Neural cell (in vitro differentiated cells): ENCODE data around the gene KCTD11. TPM values are rescaled to one million over a fixed set of nuclear protein-coding genes. Genes with fewer than 3 reads are reported as not detected.

ENCODE experiments used
- H2AFZ ChIP-seq: fragments of 200-600, 300-800 bp; sonication (generic), shearing (Covaris generic); 2 replicates; pipeline ENCODE4 v1.6.0; 2014; ENCODE audit warnings: low read depth, mild to moderate bottlenecking, antibody characterized with exemption, low read length, moderate library complexity
- H3F3A ChIP-seq: fragments of 200-600 bp; shearing (Covaris generic); 2 replicates; pipeline ENCODE4 v1.6.1; 2016; ENCODE audit warnings: mild to moderate bottlenecking, moderate library complexity, mixed read lengths, antibody characterized with exemption, low read length; ENCODE audit not compliant: insufficient read depth, poor library complexity, severe bottlenecking
- H3K27ac ChIP-seq: fragments of 200-600, 300-800 bp; sonication (generic), shearing (Covaris generic); 2 replicates; pipeline ENCODE4 v1.5.1; 2014; ENCODE audit warnings: mild to moderate bottlenecking, low read length, moderate library complexity
- H3K27me3 ChIP-seq: fragments of 300-800, 200-600 bp; sonication (generic), shearing (Covaris generic); 2 replicates; pipeline ENCODE4 v1.6.0; 2014; ENCODE audit warnings: mild to moderate bottlenecking, low read depth, low read length, moderate library complexity; ENCODE audit not compliant: insufficient read depth
- H3K36me3 ChIP-seq: fragments of 300-800, 200-600 bp; sonication (generic), shearing (Covaris generic); 2 replicates; pipeline ENCODE4 v1.5.1; 2014; ENCODE audit warnings: mild to moderate bottlenecking, antibody characterized with exemption, low read length, moderate library complexity; ENCODE audit not compliant: insufficient read depth
- H3K4me2 ChIP-seq: fragments of 300-800, 200-600 bp; sonication (generic), shearing (Covaris generic); 2 replicates; pipeline ENCODE4 v1.6.0; 2014; ENCODE audit warnings: mild to moderate bottlenecking, low read length
- H3K4me3 ChIP-seq: fragments of 300-800, 200-600 bp; sonication (generic), shearing (Covaris generic); 2 replicates; pipeline ENCODE4 v1.5.1; 2014; ENCODE audit warnings: mild to moderate bottlenecking, low read length, moderate library complexity
- H3K79me2 ChIP-seq: fragments of 200-600 bp; shearing (Covaris generic); replicated peaks from 2 replicates; pipeline ENCODE4 v1.6.0; 2014; ENCODE audit warnings: mild to moderate bottlenecking, low read length, moderate library complexity; ENCODE audit not compliant: insufficient read depth
- H3K9ac ChIP-seq: fragments of 300-800, 200-600 bp; sonication (generic), shearing (Covaris generic); 2 replicates; pipeline ENCODE4 v1.6.1; 2016; ENCODE audit warnings: mild to moderate bottlenecking, low read length, mixed read lengths
- H3K9me2 ChIP-seq: fragments of 200-600 bp; shearing (Covaris generic); 2 replicates; pipeline ENCODE4 v1.6.1; 2016; ENCODE audit warnings: mild to moderate bottlenecking, low read length, mixed read lengths; ENCODE audit not compliant: insufficient read depth
- H3K9me3 ChIP-seq: fragments of 200-600, 300-800 bp; sonication (generic), shearing (Covaris generic); 2 replicates; pipeline ENCODE4 v1.6.1; 2016; ENCODE audit warnings: mild to moderate bottlenecking, mixed run types, low read length, moderate library complexity, mixed read lengths
- H4K20me1 ChIP-seq: fragments of 200-600 bp; shearing (Covaris generic); 2 replicates; pipeline ENCODE4 v1.6.1; 2016; ENCODE audit warnings: mild to moderate bottlenecking, mixed run types; ENCODE audit not compliant: insufficient read depth
- EP300 ChIP-seq: fragments of 450-650 bp; conservative IDR thresholded peaks from 2 replicates; pipeline ENCODE4 v1.6.1; 2014; ENCODE audit warnings: antibody characterized with exemption, mild to moderate bottlenecking, moderate library complexity; ENCODE audit not compliant: poor library complexity, severe bottlenecking
- EZH2 ChIP-seq: fragments of 200-600, 300-800 bp; shearing (Covaris generic), sonication (generic); IDR thresholded peaks from 2 replicates; pipeline ENCODE4 v1.6.1; 2014; ENCODE audit warnings: antibody characterized with exemption, low read length, borderline replicate concordance, mild to moderate bottlenecking; ENCODE audit not compliant: insufficient read depth, poor library complexity, severe bottlenecking
- MXI1 ChIP-seq: fragments of 450-650 bp; conservative IDR thresholded peaks from 2 replicates; pipeline ENCODE4 v1.6.1; 2014; ENCODE audit warnings: antibody characterized with exemption, mild to moderate bottlenecking; ENCODE audit not compliant: poor library complexity, severe bottlenecking
- POLR2AphosphoS5 ChIP-seq: IDR thresholded peaks from 2 replicates; pipeline ENCODE4 v1.6.1; 2012
- RAD21 ChIP-seq: fragments of 450-650 bp; conservative IDR thresholded peaks from 2 replicates; pipeline ENCODE4 v1.6.1; 2014; ENCODE audit warnings: antibody characterized with exemption, mild to moderate bottlenecking, moderate library complexity
- SMC3 ChIP-seq: fragments of 450-650 bp; conservative IDR thresholded peaks from 2 replicates; pipeline ENCODE4 v1.6.1; 2014; ENCODE audit warnings: antibody characterized with exemption, mild to moderate bottlenecking, moderate library complexity; ENCODE audit not compliant: poor library complexity
- TAF1 ChIP-seq: IDR thresholded peaks from 2 replicates; pipeline ENCODE4 v1.6.1; 2012; ENCODE audit warnings: low read depth
- polyA plus RNA-seq: library from polyadenylated mRNA; depleted of rRNA; stranded (reverse); fragments of >200 nt; gene quantifications from 2 replicates; pipeline ENCODE4 v1.2.3, GENCODE V29; 2014
- TF ChIP-seq, protein P1 (sequence below): IDR thresholded peaks from 2 replicates; pipeline ENCODE4 v1.6.1; 2012; ENCODE audit warnings: borderline replicate concordance
- TF ChIP-seq, protein P2 (sequence below): fragments of 450-650 bp; IDR thresholded peaks from 2 replicates; pipeline ENCODE4 v1.5.1; 2014; ENCODE audit warnings: antibody characterized with exemption, mild to moderate bottlenecking, moderate library complexity; ENCODE audit not compliant: poor library complexity, severe bottlenecking

KCTD11 gene
- polyA plus RNA-seq, 1 donor from 2014 or later = 2.8 TPM

DNA sequence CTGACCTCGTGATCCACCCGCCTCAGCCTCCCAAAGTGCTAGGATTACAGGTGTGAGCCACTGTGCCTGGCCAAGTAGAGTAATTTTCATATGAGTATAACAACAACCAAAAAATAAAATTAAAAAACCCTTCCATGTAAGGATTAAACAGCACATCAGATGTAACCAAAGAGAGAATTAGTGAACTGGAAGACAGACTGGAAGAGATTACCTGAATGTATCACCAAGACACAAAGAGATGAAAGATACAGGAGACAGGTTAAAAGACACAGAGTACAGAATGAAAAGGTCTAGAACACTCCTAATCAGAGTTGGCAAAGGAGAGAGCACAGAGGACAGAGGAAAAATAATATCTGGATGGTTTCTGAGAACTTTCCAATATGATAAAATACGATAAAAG is 27.2 kb downstream of the KCTD11 start:
- Histone ChIP-seq H3K4me2 (no peak overlapping the region), H3K4me3 (no peak overlapping the region), H3K79me2 (no peaks in the 10 kb centered on the region), H3F3A (no peaks in the 10 kb centered on the region), H3K9me3 (peaks cover 9% of the 10 kb centered on the region), H4K20me1 (no peaks in the 10 kb centered on the region), H3K27me3 (peaks cover 33% of the 10 kb centered on the region), H3K27ac (no peak overlapping the region), H3K9me2 (no peaks in the 10 kb centered on the region), H2AFZ (no peak overlapping the region), H3K9ac (no peak overlapping the region), H3K36me3 (no peaks in the 10 kb centered on the region)
- TF ChIP-seq, protein P1, sequence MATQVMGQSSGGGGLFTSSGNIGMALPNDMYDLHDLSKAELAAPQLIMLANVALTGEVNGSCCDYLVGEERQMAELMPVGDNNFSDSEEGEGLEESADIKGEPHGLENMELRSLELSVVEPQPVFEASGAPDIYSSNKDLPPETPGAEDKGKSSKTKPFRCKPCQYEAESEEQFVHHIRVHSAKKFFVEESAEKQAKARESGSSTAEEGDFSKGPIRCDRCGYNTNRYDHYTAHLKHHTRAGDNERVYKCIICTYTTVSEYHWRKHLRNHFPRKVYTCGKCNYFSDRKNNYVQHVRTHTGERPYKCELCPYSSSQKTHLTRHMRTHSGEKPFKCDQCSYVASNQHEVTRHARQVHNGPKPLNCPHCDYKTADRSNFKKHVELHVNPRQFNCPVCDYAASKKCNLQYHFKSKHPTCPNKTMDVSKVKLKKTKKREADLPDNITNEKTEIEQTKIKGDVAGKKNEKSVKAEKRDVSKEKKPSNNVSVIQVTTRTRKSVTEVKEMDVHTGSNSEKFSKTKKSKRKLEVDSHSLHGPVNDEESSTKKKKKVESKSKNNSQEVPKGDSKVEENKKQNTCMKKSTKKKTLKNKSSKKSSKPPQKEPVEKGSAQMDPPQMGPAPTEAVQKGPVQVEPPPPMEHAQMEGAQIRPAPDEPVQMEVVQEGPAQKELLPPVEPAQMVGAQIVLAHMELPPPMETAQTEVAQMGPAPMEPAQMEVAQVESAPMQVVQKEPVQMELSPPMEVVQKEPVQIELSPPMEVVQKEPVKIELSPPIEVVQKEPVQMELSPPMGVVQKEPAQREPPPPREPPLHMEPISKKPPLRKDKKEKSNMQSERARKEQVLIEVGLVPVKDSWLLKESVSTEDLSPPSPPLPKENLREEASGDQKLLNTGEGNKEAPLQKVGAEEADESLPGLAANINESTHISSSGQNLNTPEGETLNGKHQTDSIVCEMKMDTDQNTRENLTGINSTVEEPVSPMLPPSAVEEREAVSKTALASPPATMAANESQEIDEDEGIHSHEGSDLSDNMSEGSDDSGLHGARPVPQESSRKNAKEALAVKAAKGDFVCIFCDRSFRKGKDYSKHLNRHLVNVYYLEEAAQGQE = no peak
- TF ChIP-seq SMC3 (no peak), EP300 (no peak), EZH2 (no peak), POLR2AphosphoS5 (no peak), TAF1 (no peak), MXI1 (no peak), RAD21 (no peak)
- TF ChIP-seq, protein P2, sequence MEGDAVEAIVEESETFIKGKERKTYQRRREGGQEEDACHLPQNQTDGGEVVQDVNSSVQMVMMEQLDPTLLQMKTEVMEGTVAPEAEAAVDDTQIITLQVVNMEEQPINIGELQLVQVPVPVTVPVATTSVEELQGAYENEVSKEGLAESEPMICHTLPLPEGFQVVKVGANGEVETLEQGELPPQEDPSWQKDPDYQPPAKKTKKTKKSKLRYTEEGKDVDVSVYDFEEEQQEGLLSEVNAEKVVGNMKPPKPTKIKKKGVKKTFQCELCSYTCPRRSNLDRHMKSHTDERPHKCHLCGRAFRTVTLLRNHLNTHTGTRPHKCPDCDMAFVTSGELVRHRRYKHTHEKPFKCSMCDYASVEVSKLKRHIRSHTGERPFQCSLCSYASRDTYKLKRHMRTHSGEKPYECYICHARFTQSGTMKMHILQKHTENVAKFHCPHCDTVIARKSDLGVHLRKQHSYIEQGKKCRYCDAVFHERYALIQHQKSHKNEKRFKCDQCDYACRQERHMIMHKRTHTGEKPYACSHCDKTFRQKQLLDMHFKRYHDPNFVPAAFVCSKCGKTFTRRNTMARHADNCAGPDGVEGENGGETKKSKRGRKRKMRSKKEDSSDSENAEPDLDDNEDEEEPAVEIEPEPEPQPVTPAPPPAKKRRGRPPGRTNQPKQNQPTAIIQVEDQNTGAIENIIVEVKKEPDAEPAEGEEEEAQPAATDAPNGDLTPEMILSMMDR = no peak

DNA sequence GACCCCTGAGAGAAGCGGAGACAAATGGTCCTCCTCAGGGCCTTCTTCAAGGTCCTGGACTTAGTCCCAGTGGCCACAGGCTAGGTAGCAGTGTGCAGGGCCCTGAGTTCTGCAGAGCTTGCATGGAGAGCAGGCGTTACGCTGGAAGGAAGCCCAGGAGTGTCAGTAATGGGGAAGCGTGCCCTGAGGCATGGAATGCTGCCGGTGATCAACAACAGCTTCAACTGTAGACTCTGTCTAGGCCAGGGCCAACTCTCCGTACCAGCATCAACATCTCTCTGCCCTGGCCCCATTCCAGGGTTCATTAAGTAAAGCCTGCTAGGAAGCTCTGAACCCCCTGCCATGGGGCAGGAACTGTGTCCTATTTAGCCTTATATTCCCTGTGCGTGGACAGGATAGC is 28.4 kb downstream of the KCTD11 start:
- Histone ChIP-seq H4K20me1 (no peaks in the 10 kb centered on the region), H3K36me3 (no peaks in the 10 kb centered on the region), H3K9me3 (peaks cover 9% of the 10 kb centered on the region), H2AFZ (no peak overlapping the region), H3K27ac (no peak overlapping the region), H3K9me2 (no peaks in the 10 kb centered on the region), H3F3A (no peaks in the 10 kb centered on the region), H3K4me3 (peak overlapping the region; percentile 42), H3K27me3 (peaks cover 38% of the 10 kb centered on the region), H3K79me2 (no peaks in the 10 kb centered on the region), H3K9ac (no peak overlapping the region), H3K4me2 (no peak overlapping the region)
- TF ChIP-seq SMC3 (no peak), MXI1 (no peak), RAD21 (no peak), POLR2AphosphoS5 (peak; percentile 3), EZH2 (no peak), EP300 (no peak)
- TF ChIP-seq, protein P1 = no peak
